T-helper 2 cell treated with Interferon-gamma antibody and Interleukin-4, amounts not matched to agents 5 μg/mL and 100 μg/mL, for 36 hours (primary cell): Measurements from ENCODE around the gene GRIK5.
A peak's percentile ranks its signal among the peaks of the same experiment; 100 is the strongest.

Source experiments
- DNase-seq: peaks from one replicate; pipeline ENCODE4 v3.0.0; 2021; ENCODE audit warnings: low spot score
- H3K27ac Mint-ChIP-seq: one replicate; pipeline ENCODE4 v1.8.0; 2021; ENCODE audit warnings: mild to moderate bottlenecking, mixed read lengths
- H3K27me3 Mint-ChIP-seq: one replicate; pipeline ENCODE4 v1.8.0; 2021; ENCODE audit warnings: low read depth, mixed read lengths
- H3K36me3 Mint-ChIP-seq: one replicate; pipeline ENCODE4 v1.8.0; 2021; ENCODE audit warnings: low read depth, mixed read lengths
- H3K4me1 Mint-ChIP-seq: one replicate; pipeline ENCODE4 v1.8.0; 2021; ENCODE audit warnings: low read depth, mixed read lengths
- H3K4me3 Mint-ChIP-seq: one replicate; pipeline ENCODE4 v1.8.0; 2022; ENCODE audit warnings: mild to moderate bottlenecking, moderate library complexity, mixed read lengths
- H3K9me3 Mint-ChIP-seq: one replicate; pipeline ENCODE4 v1.8.0; 2021; ENCODE audit warnings: mixed read lengths

Gene GRIK5

GRCh38 chr19:42076380-42076944, 6.5 kb upstream of the GRIK5 start:
- Mint-ChIP-seq H3K36me3 (peaks cover 29% of the 10 kb centered on the region), H3K27me3 (peaks cover 2% of the 10 kb centered on the region), H3K9me3 (no peaks in the 10 kb centered on the region), H3K4me1 (peaks cover 30% of the 10 kb centered on the region), H3K4me3 (peak overlapping the region; percentile 94), H3K27ac (peak overlapping the region; percentile 86)
- no peak for DNase-seq

GRCh38 chr19:42075616-42076379, 5.8 kb upstream of the GRIK5 start, which contains the start of gene ZNF574:
Gene ZNF574 (plus strand): TSS chr19:42076166. CDS start chr19:42078607, 2,441 bp downstream.
- DNase-seq, result peak; percentile 98
- Mint-ChIP-seq H3K4me3 (peak within 1 kb of the TSS; percentile 94), H3K27ac (peak within 1 kb of the TSS; percentile 99), H3K4me1 (peaks cover 29% of the 10 kb centered on the region), H3K9me3 (no peaks in the 10 kb centered on the region), H3K27me3 (peaks cover 2% of the 10 kb centered on the region), H3K36me3 (peaks cover 25% of the 10 kb centered on the region)

GRCh38 chr19:42075364-42075615, 5.3 kb upstream of the GRIK5 start:
- peaks cover 25% of the 10 kb centered on the region for H3K36me3 Mint-ChIP-seq
- no peak for DNase-seq
- peaks cover 7% of the 10 kb centered on the region for H3K27me3 Mint-ChIP-seq
- peak overlapping the region; percentile 94 for H3K4me3 Mint-ChIP-seq
- H3K27ac Mint-ChIP-seq, result peak overlapping the region; percentile 99
- H3K9me3 Mint-ChIP-seq, result no peaks in the 10 kb centered on the region
- H3K4me1 Mint-ChIP-seq, result peaks cover 29% of the 10 kb centered on the region

GRCh38 chr19:42074513-42075363, 4.7 kb upstream of the GRIK5 start:
- DNase-seq, result peak; percentile 25
- H3K4me1 Mint-ChIP-seq, result peaks cover 29% of the 10 kb centered on the region
- H3K36me3 Mint-ChIP-seq, result peaks cover 23% of the 10 kb centered on the region
- no peaks in the 10 kb centered on the region for H3K9me3 Mint-ChIP-seq
- peak overlapping the region; percentile 94 for H3K4me3 Mint-ChIP-seq
- peaks cover 8% of the 10 kb centered on the region for H3K27me3 Mint-ChIP-seq
- peak overlapping the region; percentile 99 for H3K27ac Mint-ChIP-seq

- H3K27me3 Mint-ChIP-seq, result peaks cover 8% of the 10 kb centered on the region
- no peaks in the 10 kb centered on the region for H3K9me3 Mint-ChIP-seq
- H3K27ac Mint-ChIP-seq, result no peak overlapping the region
- H3K4me1 Mint-ChIP-seq, result peaks cover 9% of the 10 kb centered on the region
- H3K36me3 Mint-ChIP-seq, result peaks cover 4% of the 10 kb centered on the region
- DNase-seq, result no peak
- H3K4me3 Mint-ChIP-seq, result no peak overlapping the region
Observed at GRCh38 chr19:42071247-42071646, 1.2 kb upstream of the GRIK5 start.

GRCh38 chr19:42068756-42069571, 1.0 kb downstream of the GRIK5 start:
- Mint-ChIP-seq H3K9me3 (no peaks in the 10 kb centered on the region), H3K27ac (no peak overlapping the region), H3K4me1 (no peaks in the 10 kb centered on the region), H3K27me3 (peaks cover 8% of the 10 kb centered on the region), H3K36me3 (no peaks in the 10 kb centered on the region), H3K4me3 (no peak overlapping the region)
- DNase-seq, result no peak

GRCh38 chr19:42068361-42068755, 1.6 kb downstream of the GRIK5 start:
- no peaks in the 10 kb centered on the region for H3K36me3 Mint-ChIP-seq
- DNase-seq, result no peak
- H3K27ac Mint-ChIP-seq, result no peak overlapping the region
- H3K4me1 Mint-ChIP-seq, result no peaks in the 10 kb centered on the region
- H3K4me3 Mint-ChIP-seq, result no peak overlapping the region
- peaks cover 8% of the 10 kb centered on the region for H3K27me3 Mint-ChIP-seq
- H3K9me3 Mint-ChIP-seq, result no peaks in the 10 kb centered on the region

- peaks cover 8% of the 10 kb centered on the region for H3K27me3 Mint-ChIP-seq
Observed at GRCh38 chr19:42067315-42067888, 2.6 kb downstream of the GRIK5 start.

GRCh38 chr19:42066075-42066754, 3.8 kb downstream of the GRIK5 start:
- DNase-seq, result no peak
- Mint-ChIP-seq H3K27ac (no peak overlapping the region), H3K27me3 (peaks cover 6% of the 10 kb centered on the region), H3K4me3 (no peak overlapping the region), H3K36me3 (no peaks in the 10 kb centered on the region), H3K4me1 (no peaks in the 10 kb centered on the region), H3K9me3 (no peaks in the 10 kb centered on the region)

More at GRCh38 chr19:42067315-42067888, 2.6 kb downstream of the GRIK5 start:
- Mint-ChIP-seq H3K9me3 (no peaks in the 10 kb centered on the region), H3K4me1 (no peaks in the 10 kb centered on the region), H3K27ac (no peak overlapping the region), H3K4me3 (no peak overlapping the region), H3K36me3 (no peaks in the 10 kb centered on the region)
- DNase-seq, result no peak

- Mint-ChIP-seq H3K4me3 (no peak overlapping the region), H3K4me1 (no peaks in the 10 kb centered on the region), H3K36me3 (no peaks in the 10 kb centered on the region)
Observed at GRCh38 chr19:42065511-42065910, 4.5 kb downstream of the GRIK5 start.

GRCh38 chr19:42065051-42065450, 5.0 kb downstream of the GRIK5 start:
- H3K4me1 Mint-ChIP-seq, result no peaks in the 10 kb centered on the region
- no peaks in the 10 kb centered on the region for H3K9me3 Mint-ChIP-seq
- no peaks in the 10 kb centered on the region for H3K27me3 Mint-ChIP-seq
- H3K27ac Mint-ChIP-seq, result no peak overlapping the region
- no peak for DNase-seq
- no peak overlapping the region for H3K4me3 Mint-ChIP-seq
- no peaks in the 10 kb centered on the region for H3K36me3 Mint-ChIP-seq

More at GRCh38 chr19:42065511-42065910, 4.5 kb downstream of the GRIK5 start:
- Mint-ChIP-seq H3K27me3 (peaks cover 3% of the 10 kb centered on the region), H3K9me3 (no peaks in the 10 kb centered on the region), H3K27ac (no peak overlapping the region)
- no peak for DNase-seq

GRCh38 chr19:42064432-42064831, 5.6 kb downstream of the GRIK5 start:
- H3K27me3 Mint-ChIP-seq, result no peaks in the 10 kb centered on the region

GRCh38 chr19:42062381-42062780, 7.6 kb downstream of the GRIK5 start:
- Mint-ChIP-seq H3K9me3 (no peaks in the 10 kb centered on the region), H3K27ac (no peak overlapping the region), H3K4me1 (no peaks in the 10 kb centered on the region), H3K4me3 (no peak overlapping the region), H3K27me3 (no peaks in the 10 kb centered on the region), H3K36me3 (no peaks in the 10 kb centered on the region)
- DNase-seq, result no peak

More at GRCh38 chr19:42064432-42064831, 5.6 kb downstream of the GRIK5 start:
- Mint-ChIP-seq H3K4me3 (no peak overlapping the region), H3K4me1 (no peaks in the 10 kb centered on the region), H3K36me3 (no peaks in the 10 kb centered on the region), H3K9me3 (no peaks in the 10 kb centered on the region), H3K27ac (no peak overlapping the region)
- no peak for DNase-seq
